ENCODE data around the gene MRPL50.

Gene MRPL50

DNA sequence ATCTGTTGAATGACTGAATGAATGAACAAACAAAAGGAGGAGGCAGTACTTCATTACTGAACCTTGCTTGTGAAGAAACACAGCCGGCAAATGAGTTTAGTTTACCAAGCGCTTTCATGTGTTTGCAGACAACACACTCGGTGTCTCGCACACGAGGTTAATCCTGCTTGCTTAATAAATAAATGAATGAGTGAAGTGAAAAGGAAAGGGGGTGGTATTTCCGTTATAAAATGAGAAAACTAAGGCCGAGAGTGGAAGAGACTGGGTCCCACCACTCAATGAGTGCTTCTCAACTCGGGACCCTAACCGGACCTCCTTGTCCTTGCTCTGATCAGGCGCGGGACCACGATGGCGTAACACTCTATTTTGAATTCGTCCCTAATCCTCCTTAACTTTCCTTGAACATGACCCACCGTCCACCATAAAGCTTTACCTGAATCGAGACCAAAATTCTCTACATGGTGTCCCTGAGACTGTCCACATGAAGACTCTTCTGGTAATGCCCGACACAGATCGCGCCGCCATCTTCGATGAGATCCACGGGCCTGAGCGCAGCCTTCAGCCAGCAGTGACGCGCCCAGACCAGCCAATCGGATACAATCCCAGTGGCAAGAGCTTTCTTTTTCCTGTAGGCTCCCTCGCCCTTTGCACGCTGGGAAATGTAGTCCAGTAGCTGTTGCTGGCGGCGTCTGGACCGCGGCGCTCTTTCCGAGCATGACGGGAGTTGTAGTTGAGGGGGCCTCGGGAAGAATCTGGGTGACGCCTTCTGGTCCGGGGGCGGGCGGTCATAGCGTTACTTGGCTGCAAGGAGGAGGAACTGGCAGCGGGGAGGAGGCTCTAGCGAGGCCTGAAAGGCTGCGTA lies at the start of gene MRPL50, which contains the start of gene ZNF189:
Gene MRPL50 (minus strand): TSS at position 551 of the 862 bp plus-strand sequence. CDS start 26 bp downstream, at position 525.
Gene ZNF189 (plus strand): TSS at position 784 of the 862 bp plus-strand sequence. CDS start 306 bp downstream, outside the sequence.
- in situ Hi-C loops (cut with HindIII; ENCODE audit: low sequenced_read_pairs): no loop called here

DNA sequence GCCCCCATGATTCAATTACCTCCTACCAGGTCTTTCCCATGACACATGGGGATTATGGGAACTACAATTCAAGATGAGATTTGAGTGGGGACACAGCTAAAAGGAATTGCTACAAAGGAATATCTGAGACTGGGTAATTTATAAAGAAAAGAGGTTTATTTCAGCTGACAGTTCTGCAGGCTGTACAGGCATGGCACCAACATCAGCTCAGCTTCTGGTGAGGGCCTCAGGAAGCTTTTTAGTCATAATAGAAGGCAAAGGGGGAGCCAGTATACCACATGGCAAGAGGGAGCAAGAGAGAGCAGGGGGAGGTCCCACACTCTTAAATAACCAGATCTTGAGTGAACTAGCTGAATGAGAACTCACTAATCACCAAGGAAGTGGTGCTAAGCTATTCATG lies 48.3 kb upstream of the MRPL50 start:
- in situ Hi-C loops (cut with HindIII; ENCODE audit: low sequenced_read_pairs): no loop called here

DNA sequence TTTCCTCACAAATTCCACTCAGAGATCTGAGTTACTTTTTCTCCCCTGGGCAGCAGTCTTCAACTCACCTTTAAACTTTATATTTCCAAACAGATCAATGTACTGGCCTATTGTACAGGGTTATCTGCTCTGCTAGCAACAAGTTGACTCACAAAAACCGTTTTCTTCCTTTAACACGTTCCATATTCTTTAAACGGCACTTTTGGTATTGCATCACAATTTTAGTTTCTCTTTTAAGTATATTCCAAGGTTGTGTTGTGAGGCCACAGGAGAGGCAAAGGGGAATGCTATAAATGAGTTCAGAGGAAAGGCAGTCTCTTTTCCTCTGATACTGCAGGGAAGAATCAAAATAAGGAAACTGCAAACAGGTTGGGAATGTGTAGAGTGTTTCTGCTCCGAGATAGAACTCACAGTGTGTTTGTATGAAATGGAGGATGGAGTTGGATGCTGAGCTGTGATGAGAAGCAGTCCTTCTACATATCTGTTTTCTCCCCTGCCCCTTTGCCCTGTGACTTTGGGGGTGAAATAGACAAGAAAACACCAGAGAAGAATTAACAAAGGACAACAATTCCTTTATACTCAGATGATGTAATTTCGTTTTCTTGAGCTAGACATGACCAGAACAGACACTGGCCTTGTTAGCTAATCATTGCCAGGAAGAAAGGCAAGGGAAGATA lies 47.1 kb upstream of the MRPL50 start:
- in situ Hi-C loops (cut with HindIII; ENCODE audit: low sequenced_read_pairs): no loop called here

- in situ Hi-C loops (cut with HindIII; ENCODE audit: low sequenced_read_pairs): no loop called here
Observed at GRCh38 chr9:101443364-101443771, 45.0 kb upstream of the MRPL50 start.

DNA sequence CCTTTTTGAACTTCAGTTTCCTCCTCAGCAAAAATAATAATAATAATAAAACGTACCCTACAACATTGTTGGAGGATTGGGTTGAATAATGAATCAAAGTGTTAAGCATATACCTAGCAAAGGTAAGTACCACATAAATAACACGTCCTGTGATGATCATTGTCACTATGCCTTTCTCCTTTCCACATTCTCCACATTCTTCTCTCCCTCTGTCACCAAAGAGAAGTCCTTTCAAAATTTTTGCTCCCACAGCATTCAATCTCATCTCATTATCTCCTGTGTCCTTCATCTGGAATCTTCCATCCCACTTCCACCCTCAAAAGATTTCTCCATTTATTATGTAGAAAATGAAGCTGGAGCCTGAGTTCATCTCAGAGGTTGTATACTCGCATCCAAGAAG lies 44.3 kb upstream of the MRPL50 start:
- in situ Hi-C loops (cut with HindIII; ENCODE audit: low sequenced_read_pairs): no loop called here

DNA sequence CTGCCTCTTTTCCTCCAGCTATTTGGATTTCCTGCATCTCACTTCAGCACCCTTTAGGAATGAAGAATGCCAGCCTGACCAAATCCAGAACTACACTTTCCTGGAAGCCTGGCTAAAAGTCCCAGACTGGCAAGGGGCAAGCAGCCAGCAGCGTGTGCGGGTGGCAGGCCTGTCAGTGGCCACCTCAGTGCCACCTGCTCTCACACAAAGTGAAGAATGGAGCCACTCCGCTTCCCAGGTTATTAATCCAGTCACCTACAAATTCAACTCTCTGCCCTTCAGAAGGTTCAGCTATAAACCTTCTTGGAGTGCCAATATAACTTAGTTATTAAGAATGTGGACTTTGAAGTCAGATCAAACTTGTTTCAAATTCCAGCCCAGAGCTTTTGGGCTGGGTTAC lies 43.9 kb upstream of the MRPL50 start:
- in situ Hi-C loops (cut with HindIII; ENCODE audit: low sequenced_read_pairs): no loop called here

DNA sequence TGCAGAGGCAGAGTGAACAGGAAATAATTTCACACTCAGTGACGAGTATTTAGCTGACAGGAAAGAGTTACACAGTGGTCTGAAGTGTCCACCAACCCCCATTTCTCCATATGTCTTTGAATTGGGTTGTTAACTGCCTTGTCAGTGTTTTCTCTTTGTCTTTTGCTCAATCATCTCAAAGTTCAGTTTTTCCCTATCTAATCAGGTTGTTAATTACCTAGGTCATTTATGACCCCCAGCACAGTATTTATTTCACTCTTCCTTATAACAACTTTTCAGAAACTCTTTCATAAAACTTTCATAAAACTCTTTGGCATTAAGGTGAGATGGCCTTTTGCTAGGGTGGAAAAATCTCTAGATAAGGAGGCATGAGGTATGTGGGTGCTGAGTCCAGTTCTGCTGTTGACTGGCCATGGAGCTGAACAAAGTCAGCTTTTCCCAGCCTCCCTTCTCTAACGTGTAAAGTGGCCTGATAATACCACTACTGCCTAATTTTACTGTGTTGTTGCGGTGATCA lies 42.4 kb upstream of the MRPL50 start:
- in situ Hi-C loops (cut with HindIII; ENCODE audit: low sequenced_read_pairs): no loop called here

DNA sequence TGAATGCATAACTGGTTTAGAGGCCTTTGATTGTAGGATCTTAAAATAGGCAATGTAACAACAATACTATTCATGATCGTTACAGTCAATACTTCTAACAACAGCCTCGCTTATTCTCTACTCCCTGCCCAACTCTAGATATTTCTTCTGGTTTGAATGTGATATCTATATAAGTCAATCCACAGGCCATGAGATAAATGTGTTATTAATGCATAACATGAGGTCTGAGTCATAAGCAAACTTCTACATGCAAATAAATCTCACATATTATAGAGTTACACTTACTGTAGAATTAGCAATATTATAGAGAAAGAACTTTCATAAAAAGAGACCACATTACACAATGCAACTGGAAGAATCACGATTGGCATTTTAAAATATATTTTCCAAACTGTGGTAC lies 40.1 kb upstream of the MRPL50 start:
- in situ Hi-C loops (cut with HindIII; ENCODE audit: low sequenced_read_pairs): no loop called here

DNA sequence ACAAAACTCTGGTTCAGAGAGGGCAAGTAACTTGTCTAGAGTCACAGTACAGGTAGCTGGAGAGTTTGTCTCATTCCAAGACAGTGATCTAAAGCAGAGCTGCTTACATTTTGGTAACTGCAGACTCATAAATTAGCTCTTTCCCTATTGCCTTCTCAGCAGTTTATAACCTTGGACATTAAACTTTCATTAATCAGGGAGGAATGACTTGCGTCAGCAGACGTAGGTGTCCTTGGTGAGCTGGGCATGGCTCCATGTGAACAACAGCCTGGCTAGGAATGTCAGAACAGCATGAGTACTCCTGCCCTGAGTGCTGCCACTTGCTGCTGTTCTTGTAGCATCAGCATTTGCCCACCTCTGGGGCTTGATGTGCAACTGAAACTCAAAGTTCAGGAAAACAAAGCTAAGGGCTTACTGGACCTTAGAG lies 39.4 kb upstream of the MRPL50 start:
- in situ Hi-C loops (cut with HindIII; ENCODE audit: low sequenced_read_pairs): no loop called here

- in situ Hi-C loops (cut with HindIII; ENCODE audit: low sequenced_read_pairs): no loop called here
Observed at GRCh38 chr9:101435601-101436079, 37.2 kb upstream of the MRPL50 start, which contains the start of gene ALDOB. Gene ALDOB, minus strand, starts transcription at chr9:101435774. Its CDS starts 4,887 bp downstream, at chr9:101430887.

GRCh38 chr9:101434998-101435397 lies 36.6 kb upstream of the MRPL50 start:
- in situ Hi-C loops (cut with HindIII; ENCODE audit: low sequenced_read_pairs): no loop called here

DNA sequence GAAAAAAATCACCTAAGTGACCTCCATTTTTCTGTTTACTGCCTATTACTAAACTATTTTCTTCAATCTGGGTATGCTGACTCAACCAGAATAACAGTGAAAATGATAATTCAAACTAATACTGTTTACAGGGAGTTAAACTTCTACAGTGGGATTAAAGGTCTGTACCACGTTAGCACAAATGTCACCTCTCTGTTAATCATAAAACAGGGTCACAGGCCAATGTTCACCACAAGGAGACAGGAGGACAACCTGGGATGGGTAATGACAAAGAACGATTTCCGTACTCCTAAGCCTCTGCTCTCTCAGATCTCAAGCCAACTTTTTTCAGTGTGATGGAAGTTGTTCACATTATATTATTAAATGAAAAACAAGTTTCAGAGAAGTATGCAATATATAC lies 34.8 kb upstream of the MRPL50 start:
- in situ Hi-C loops (cut with HindIII; ENCODE audit: low sequenced_read_pairs): no loop called here

DNA sequence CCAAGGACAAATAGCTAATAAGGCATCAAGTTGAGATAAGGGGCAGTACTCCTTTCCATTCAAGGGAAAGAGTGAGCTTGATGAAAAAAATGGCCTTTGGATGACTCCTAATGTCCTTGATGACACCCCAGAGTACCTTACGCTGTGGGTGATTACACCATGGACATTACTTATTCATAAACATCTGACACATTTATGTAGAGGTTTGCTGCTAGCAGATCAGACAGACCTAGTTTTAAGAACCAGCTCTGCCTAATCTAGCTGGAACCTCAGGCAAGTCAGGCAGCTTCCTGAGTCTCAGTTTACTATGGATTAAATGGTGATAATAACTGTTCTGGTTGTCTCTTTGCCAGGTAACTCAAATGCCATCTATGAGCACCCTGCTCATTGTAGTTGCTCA lies 34.3 kb upstream of the MRPL50 start:
- in situ Hi-C loops (cut with HindIII; ENCODE audit: low sequenced_read_pairs): no loop called here

DNA sequence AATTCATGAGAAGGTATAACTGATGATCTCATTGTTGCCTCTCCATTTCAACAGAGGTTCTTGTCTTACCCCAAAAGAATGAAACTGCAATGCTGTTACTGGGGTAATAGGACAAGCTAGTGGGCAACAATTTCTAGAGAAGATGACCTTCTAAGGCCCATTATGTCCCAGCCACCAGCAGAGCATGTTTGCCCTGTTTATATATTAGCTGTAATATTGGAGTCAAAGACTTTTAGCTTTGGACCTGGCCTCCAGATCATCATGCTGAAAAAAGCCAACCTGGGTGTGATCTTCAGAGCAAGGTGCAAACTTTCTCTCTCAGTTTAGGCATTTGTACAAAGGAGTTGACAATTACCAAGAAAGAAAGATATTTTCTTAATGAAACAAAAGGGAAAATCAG lies 33.8 kb upstream of the MRPL50 start:
- in situ Hi-C loops (cut with HindIII; ENCODE audit: low sequenced_read_pairs): no loop called here

DNA sequence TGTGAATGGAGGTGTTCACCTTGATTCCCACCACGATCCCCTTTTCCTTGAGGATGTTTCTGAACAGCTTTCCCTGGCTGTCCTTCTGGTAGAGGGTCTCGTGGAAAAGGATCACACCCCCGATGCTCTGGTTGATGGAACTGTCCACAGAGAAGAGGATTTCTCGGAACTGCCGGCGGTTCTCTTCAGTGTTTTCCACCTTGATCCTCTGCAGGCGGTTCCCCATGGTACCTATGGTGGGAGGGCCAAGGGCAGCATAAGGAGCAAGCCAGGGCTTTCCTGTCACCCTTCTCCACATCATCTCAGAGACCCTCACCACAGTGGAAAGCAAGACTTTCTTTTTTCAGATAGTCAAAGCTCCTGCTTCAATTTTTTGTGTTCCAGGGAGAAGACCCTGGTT lies 31.3 kb upstream of the MRPL50 start:
- in situ Hi-C loops (cut with HindIII; ENCODE audit: low sequenced_read_pairs): no loop called here

DNA sequence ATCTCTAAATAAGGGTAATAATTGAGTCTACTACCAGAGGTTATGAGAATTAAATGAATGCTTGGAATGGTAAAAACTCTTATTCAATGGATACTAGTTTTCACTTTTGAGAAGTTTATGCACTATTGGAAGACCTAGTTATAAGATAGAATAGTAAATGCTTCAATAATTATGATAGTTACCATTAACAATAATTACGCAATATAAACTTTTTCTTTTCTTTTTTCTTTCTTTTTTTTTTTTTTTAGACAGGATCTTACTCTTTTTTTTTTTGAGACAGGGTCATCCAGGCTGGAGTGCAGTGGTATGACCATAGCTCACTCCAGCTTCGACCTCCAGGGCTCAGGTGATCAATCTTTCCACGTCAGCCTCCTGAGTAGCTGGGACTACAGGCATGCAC lies 30.5 kb upstream of the MRPL50 start:
- in situ Hi-C loops (cut with HindIII; ENCODE audit: low sequenced_read_pairs): no loop called here

- in situ Hi-C loops (cut with HindIII; ENCODE audit: low sequenced_read_pairs): no loop called here
Observed at GRCh38 chr9:101427957-101428655, 29.7 kb upstream of the MRPL50 start.

DNA sequence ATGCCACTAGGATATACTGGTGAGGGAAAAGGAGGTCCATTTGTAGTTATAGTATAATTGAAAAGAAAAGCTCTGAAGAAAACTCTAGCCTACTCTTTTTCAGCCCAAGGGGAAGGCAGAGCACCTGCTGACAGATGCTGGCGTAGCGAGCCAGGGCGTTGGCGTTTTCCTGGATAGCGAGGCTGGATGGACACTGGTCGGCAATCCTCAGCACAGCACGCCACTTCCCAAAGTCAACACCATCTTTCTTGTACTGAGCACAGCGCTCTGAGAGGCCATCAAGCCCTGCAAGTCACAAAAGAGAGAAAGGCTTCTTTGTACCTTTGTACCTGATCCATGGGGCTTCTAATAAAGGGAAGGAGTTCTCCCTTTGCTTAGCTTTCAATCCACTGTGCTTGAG lies 28.9 kb upstream of the MRPL50 start:
- in situ Hi-C loops (cut with HindIII; ENCODE audit: low sequenced_read_pairs): no loop called here

DNA sequence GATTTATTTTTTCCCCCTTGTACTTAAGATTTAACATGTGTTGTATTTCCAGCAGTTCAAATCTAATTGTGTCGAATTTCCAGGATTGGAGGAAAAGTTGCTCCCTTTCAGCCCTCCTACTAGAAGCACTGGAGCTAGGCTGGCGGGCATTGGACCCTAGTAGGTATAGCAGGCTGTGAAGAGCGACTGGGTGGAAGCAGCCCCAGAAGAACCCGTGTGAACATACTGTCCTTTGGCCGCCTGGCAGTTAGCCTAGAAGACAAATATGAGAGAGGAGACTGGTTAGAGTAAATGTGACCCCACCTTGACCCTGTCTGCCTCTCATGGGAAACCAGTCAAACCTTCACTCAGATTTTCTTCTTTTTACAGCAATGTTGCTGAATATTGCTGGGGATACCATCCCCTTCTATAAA lies 23.2 kb upstream of the MRPL50 start:
- in situ Hi-C loops (cut with HindIII; ENCODE audit: low sequenced_read_pairs): no loop called here

GRCh38 chr9:101419863-101420262 lies 21.4 kb upstream of the MRPL50 start:
- in situ Hi-C loops (cut with HindIII; ENCODE audit: low sequenced_read_pairs): no loop called here
